Upper lobe of right lung (tissue), 1 donor: ENCODE results near the gene RUNX1. TPM values are rescaled to one million over a fixed set of nuclear protein-coding genes. Genes with fewer than 3 reads are reported as not detected.
A peak's percentile ranks its signal among the peaks of the same experiment; 100 is the strongest.

ENCODE experiments used
- ATAC-seq: fragments of 200-7000 bp; cut with Tn5 transposase; one replicate; pipeline ENCODE4 v1.9.1; 2020; ENCODE audit warnings: mild to moderate bottlenecking, moderate library complexity
- DNase-seq: peaks from one replicate; pipeline ENCODE4 v3.0.0-alpha.2; 2020
- H3K27ac ChIP-seq: fragments of 200-600 bp; one replicate; pipeline ENCODE4 v1.8.0; 2022
- H3K27me3 ChIP-seq: fragments of 200-600 bp; one replicate; pipeline ENCODE4 v1.8.0; 2022; ENCODE audit warnings: mild to moderate bottlenecking
- H3K36me3 ChIP-seq: fragments of 200-600 bp; one replicate; pipeline ENCODE4 v1.8.0; 2022
- H3K4me1 ChIP-seq: fragments of 200-600 bp; one replicate; pipeline ENCODE4 v1.8.0; 2022
- H3K4me3 ChIP-seq: fragments of 200-600 bp; one replicate; pipeline ENCODE4 v1.8.0; 2022; ENCODE audit warnings: mild to moderate bottlenecking
- H3K9me3 ChIP-seq: fragments of 200-600 bp; one replicate; pipeline ENCODE4 v1.8.0; 2022
- CTCF ChIP-seq: fragments of 200-600 bp; IDR thresholded peaks from one replicate; pipeline ENCODE4 v1.8.0; 2022; ENCODE audit warnings: antibody characterized with exemption
- intact Hi-C: fragments of 100-400 bp; cut with DNase I; formaldehyde crosslinking; loops from one replicate; pipeline ENCODE4 v1.11.0; 2022
- total RNA-seq: library from RNA; stranded (reverse); fragmentation: NEBNext Ultra II Directional; extraction: Animal tissue kit (Norgen Biotek cat#: 25700); gene quantifications from one replicate; pipeline ENCODE4 v1.2.1, GENCODE V29; 2021
- donor health status: DM: no; HTN: yes; CAD: no; lungs with severe emphysema.

RUNX1 gene
- total RNA-seq, 1 donor from 2014 or later, result 86.9 TPM

GRCh38 chr21:34944015-34944755 lies 104.9 kb downstream of the RUNX1 start:
- DNase-seq (no peak), ATAC-seq (peak; percentile 63)
- no peaks in the 10 kb centered on the region for H3K4me1 ChIP-seq
- H3K4me3 ChIP-seq, result no peak overlapping the region
- TF ChIP-seq CTCF, result no peak
- no peaks in the 10 kb centered on the region for H3K27me3 ChIP-seq
- intact Hi-C loops, result no loop called here
- H3K9me3 ChIP-seq, result no peaks in the 10 kb centered on the region
- H3K27ac ChIP-seq, result no peak overlapping the region
- no peaks in the 10 kb centered on the region for H3K36me3 ChIP-seq

GRCh38 chr21:34942911-34943310 lies 106.2 kb downstream of the RUNX1 start:
- ATAC-seq (no peak), DNase-seq (no peak)
- no peak for TF ChIP-seq CTCF

GRCh38 chr21:34941162-34941561 lies 107.9 kb downstream of the RUNX1 start:
- H3K36me3 ChIP-seq, result no peaks in the 10 kb centered on the region

More at GRCh38 chr21:34942911-34943310, 106.2 kb downstream of the RUNX1 start:
- intact Hi-C loops, result no loop called here
- Histone ChIP-seq H3K27ac (no peak overlapping the region), H3K36me3 (no peaks in the 10 kb centered on the region), H3K27me3 (no peaks in the 10 kb centered on the region), H3K4me3 (no peak overlapping the region), H3K9me3 (no peaks in the 10 kb centered on the region), H3K4me1 (no peaks in the 10 kb centered on the region)

GRCh38 chr21:34939673-34940331 lies 109.3 kb downstream of the RUNX1 start:
- ATAC-seq (no peak), DNase-seq (no peak)
- no peaks in the 10 kb centered on the region for H3K4me1 ChIP-seq
- H3K9me3 ChIP-seq, result no peaks in the 10 kb centered on the region
- no peaks in the 10 kb centered on the region for H3K27me3 ChIP-seq
- intact Hi-C loops, result no loop called here
- no peak overlapping the region for H3K27ac ChIP-seq
- no peaks in the 10 kb centered on the region for H3K36me3 ChIP-seq
- H3K4me3 ChIP-seq, result no peak overlapping the region
- TF ChIP-seq CTCF, result no peak

More at GRCh38 chr21:34941162-34941561, 107.9 kb downstream of the RUNX1 start:
- intact Hi-C loops, result no loop called here
- Histone ChIP-seq H3K4me1 (no peaks in the 10 kb centered on the region), H3K4me3 (no peak overlapping the region), H3K27me3 (no peaks in the 10 kb centered on the region), H3K27ac (no peak overlapping the region), H3K9me3 (no peaks in the 10 kb centered on the region)
- TF ChIP-seq CTCF, result no peak
- ATAC-seq, result no peak
- DNase-seq, result no peak

GRCh38 chr21:34938089-34938764 lies 110.9 kb downstream of the RUNX1 start:
- Histone ChIP-seq H3K4me1 (peaks cover 9% of the 10 kb centered on the region), H3K27me3 (no peaks in the 10 kb centered on the region), H3K9me3 (no peaks in the 10 kb centered on the region), H3K4me3 (no peak overlapping the region), H3K27ac (no peak overlapping the region), H3K36me3 (no peaks in the 10 kb centered on the region)
- intact Hi-C loops, result no loop called here
- TF ChIP-seq CTCF, result no peak
- ATAC-seq, result no peak
- DNase-seq, result no peak
